A549 (cell line): Measurements from ENCODE around the gene SOX10. TPM values are rescaled to one million over a fixed set of nuclear protein-coding genes. Genes with fewer than 3 reads are reported as not detected.

Source experiments
- ATAC-seq, 2 experiments: fragments of 200-7000 bp in 1 of 2; fragments of >200 bp in 1 of 2; cut with Nextera tagmentation in 1 of 2; cut with Tn5 transposase in 1 of 2; 3 replicates each; pipeline versions ENCODE4 v1.8.0 to v1.9.1; 2018 to 2020; ENCODE audit warnings: mild to moderate bottlenecking in 1 of 2, moderate library complexity in 1 of 2
- CTCF ChIA-PET: fragments of 300-600 bp; sonication (Branson Sonifier 250); formaldehyde crosslinking; extraction: SDS; loops from one replicate; lab custom pipeline; 2021; ENCODE audit warnings: antibody characterized with exemption, inconsistent platforms; lab: Yijun Ruan, JAX
- POLR2A ChIA-PET: fragments of 350-600 bp; formaldehyde crosslinking; extraction: SDS; loops from one replicate; lab custom pipeline; 2021; ENCODE audit warnings: antibody characterized with exemption, inconsistent platforms; lab: Yijun Ruan, JAX
- DNase-seq, 2 experiments: peaks; one replicate each; pipeline versions ENCODE4 v3.0.0 to v3.0.0-alpha.2; 2011 to 2016; ENCODE audit warnings: low read depth in 1 of 2, low spot score in 1 of 2
- FAIRE-seq: peaks from 2 replicates; lab custom pipeline; 2011; peaks lifted over from hg19 to GRCh38; lab: Jason Lieb, UNC
- H3K27ac ChIP-seq, 2 experiments: fragments of >200 bp; sonication (Bioruptor Twin); formaldehyde crosslinking; 3 replicates each; pipeline ENCODE4 v1.5.1; 2016 to 2017
- H3K4me1 ChIP-seq: fragments of >200 bp; sonication (Bioruptor Twin); formaldehyde crosslinking; 3 replicates; pipeline ENCODE4 v1.6.1; 2016
- H3K4me2 ChIP-seq: fragments of >200 bp; sonication (Bioruptor Twin); formaldehyde crosslinking; 3 replicates; pipeline ENCODE4 v1.6.1; 2016
- H3K4me3 ChIP-seq: fragments of >200 bp; sonication (Bioruptor Twin); formaldehyde crosslinking; 3 replicates; pipeline ENCODE4 v1.5.1; 2016
- H3K9me3 ChIP-seq: fragments of >200 bp; sonication (Bioruptor Twin); formaldehyde crosslinking; 3 replicates; pipeline ENCODE4 v1.6.1; 2016
- CBX2 ChIP-seq: fragments of 200-600 bp; sonication (generic); IDR thresholded peaks from 2 replicates; pipeline ENCODE4 v1.6.1; 2016; ENCODE audit warnings: low read depth, mild to moderate bottlenecking, borderline replicate concordance
- EHF ChIP-seq: fragments of 250-450 bp; sonication (Bioruptor Pico); IDR thresholded peaks from 2 replicates; pipeline ENCODE4 v1.5.0; 2020; ENCODE audit warnings: mild to moderate bottlenecking
- ESRRA ChIP-seq: fragments of 150-350 bp; IDR thresholded peaks from 2 replicates; pipeline ENCODE4 v1.6.1; 2014; ENCODE audit warnings: mild to moderate bottlenecking, low read length, borderline replicate concordance
- FOSL2 ChIP-seq, 2 experiments: fragments of 450-650 bp in 1 of 2; fragments of >200 bp in 1 of 2; sonication (Bioruptor Twin) in 1 of 2; formaldehyde crosslinking; IDR thresholded peaks; 2 replicates each; pipeline versions ENCODE4 v1.5.0 to v1.6.1; 2016 to 2020; ENCODE audit warnings: mild to moderate bottlenecking in 1 of 2, moderate library complexity in 1 of 2
- FOXS1 ChIP-seq: fragments of 250-450 bp; sonication (Bioruptor Pico); IDR thresholded peaks from 2 replicates; pipeline ENCODE4 v1.5.0; 2020; ENCODE audit warnings: mild to moderate bottlenecking, moderate library complexity
- HDAC2 ChIP-seq: fragments of 200-600 bp; sonication (generic); IDR thresholded peaks from 2 replicates; pipeline ENCODE4 v1.6.1; 2016
- HOXB13 ChIP-seq: fragments of 250-450 bp; sonication (Bioruptor Pico); IDR thresholded peaks from 2 replicates; pipeline ENCODE4 v1.5.0; 2020; ENCODE audit warnings: low read depth, mild to moderate bottlenecking, moderate library complexity
- JUNB ChIP-seq: fragments of >200 bp; sonication (Bioruptor Twin); formaldehyde crosslinking; IDR thresholded peaks from 2 replicates; pipeline ENCODE4 v1.6.1; 2016
- KDM5A ChIP-seq: fragments of 200-600 bp; sonication (generic); IDR thresholded peaks from 2 replicates; pipeline ENCODE4 v1.6.1; 2016; ENCODE audit warnings: antibody characterized with exemption, mild to moderate bottlenecking
- MAFK ChIP-seq: fragments of 450-650 bp; IDR thresholded peaks from 2 replicates; pipeline ENCODE4 v1.6.1; 2014; ENCODE audit not compliant: partially characterized antibody
- MAZ ChIP-seq: fragments of 150-350 bp; IDR thresholded peaks from 2 replicates; pipeline ENCODE4 v1.6.1; 2014; ENCODE audit warnings: antibody characterized with exemption, low read depth, low read length, borderline replicate concordance
- MYC ChIP-seq: IDR thresholded peaks from 2 replicates; pipeline ENCODE4 v1.6.1; 2012; ENCODE audit warnings: mild to moderate bottlenecking, inconsistent platforms, low read length, improper control_type of control experiment, borderline replicate concordance
- NFE2L2 ChIP-seq: fragments of 150-350 bp; conservative IDR thresholded peaks from 2 replicates; pipeline ENCODE4 v1.6.1; 2014; ENCODE audit warnings: low read length
- NPAS2 ChIP-seq: fragments of 250-450 bp; sonication (Bioruptor Pico); IDR thresholded peaks from 2 replicates; pipeline ENCODE4 v1.8.0; 2022; ENCODE audit warnings: mild to moderate bottlenecking, moderate library complexity, borderline replicate concordance
- POLR2AphosphoS2 ChIP-seq: conservative IDR thresholded peaks from 2 replicates; pipeline ENCODE4 v1.6.1; 2012; ENCODE audit warnings: low read length, improper control_type of control experiment, inconsistent platforms
- RAD21 ChIP-seq, 2 experiments: fragments of >200 bp in 1 of 2; sonication (Bioruptor Twin) in 1 of 2; formaldehyde crosslinking in 1 of 2; IDR thresholded peaks in 1 of 2; conservative IDR thresholded peaks in 1 of 2; 2 replicates in 1 of 2; 3 replicates in 1 of 2; pipeline ENCODE4 v1.6.1; 2012 to 2018; ENCODE audit warnings: inconsistent platforms in 1 of 2
- RARB ChIP-seq: fragments of 250-450 bp; sonication (Bioruptor Pico); IDR thresholded peaks from 2 replicates; pipeline ENCODE4 v1.8.0; 2021; ENCODE audit warnings: mild to moderate bottlenecking, moderate library complexity
- RFX5 ChIP-seq: fragments of 450-650 bp; IDR thresholded peaks from 2 replicates; pipeline ENCODE4 v1.7.1; 2014; ENCODE audit warnings: antibody characterized with exemption, mild to moderate bottlenecking, moderate library complexity
- SMC3 ChIP-seq: fragments of >200 bp; sonication (Bioruptor Twin); formaldehyde crosslinking; IDR thresholded peaks from 3 replicates; pipeline ENCODE4 v1.6.1; 2018; ENCODE audit warnings: inconsistent platforms
- TP53 ChIP-seq: fragments of 250-450 bp; sonication (Bioruptor Pico); IDR thresholded peaks from 2 replicates; pipeline ENCODE4 v1.5.0; 2021; ENCODE audit warnings: mild to moderate bottlenecking, moderate library complexity
- ZSCAN20 ChIP-seq: fragments of 250-450 bp; sonication (Bioruptor Pico); IDR thresholded peaks from 2 replicates; pipeline ENCODE4 v1.8.0; 2022; ENCODE audit warnings: mild to moderate bottlenecking, moderate library complexity
- WGBS: methylation state at CpG from one replicate; pipeline ENCODE4 v1.1.6; 2017; ENCODE audit errors: missing lambda C conversion rate; 5-methylcytosine and 5-hydroxymethylcytosine counted together
- polyA plus RNA-seq, 4 experiments: library from polyadenylated mRNA; depleted of rRNA in 3 of 4; stranded (reverse); fragments of >200 nt; fragmentation: RNase III in 1 of 4; extraction: RNeasy Plus Mini Kit Qiagen cat#74134 plus additional on column Dnase treatment in 1 of 4; gene quantifications; 2 replicates in 3 of 4; 3 replicates in 1 of 4; pipeline ENCODE4 v1.2.3, GENCODE V29; 2011 to 2017
- TF ChIP-seq, protein P1 (sequence below): IDR thresholded peaks from 2 replicates; pipeline ENCODE4 v1.6.1; 2012
- TF ChIP-seq, protein P2 (sequence below): fragments of 250-450 bp; sonication (Bioruptor Pico); IDR thresholded peaks from 2 replicates; pipeline ENCODE4 v1.5.0; 2021; ENCODE audit warnings: mild to moderate bottlenecking, moderate library complexity, borderline replicate concordance
- TF ChIP-seq, protein P3 (sequence below): fragments of 150-350 bp; IDR thresholded peaks from 2 replicates; pipeline ENCODE4 v1.6.1; 2014; ENCODE audit warnings: low read depth, mild to moderate bottlenecking, low read length
- TF ChIP-seq, protein P4 (sequence below): IDR thresholded peaks from 2 replicates; pipeline ENCODE4 v1.6.1; 2012

Gene SOX10
- polyA plus RNA-seq, 2 of the 4 experiments (the other 2 are of a cell fraction): not detected

DNA sequence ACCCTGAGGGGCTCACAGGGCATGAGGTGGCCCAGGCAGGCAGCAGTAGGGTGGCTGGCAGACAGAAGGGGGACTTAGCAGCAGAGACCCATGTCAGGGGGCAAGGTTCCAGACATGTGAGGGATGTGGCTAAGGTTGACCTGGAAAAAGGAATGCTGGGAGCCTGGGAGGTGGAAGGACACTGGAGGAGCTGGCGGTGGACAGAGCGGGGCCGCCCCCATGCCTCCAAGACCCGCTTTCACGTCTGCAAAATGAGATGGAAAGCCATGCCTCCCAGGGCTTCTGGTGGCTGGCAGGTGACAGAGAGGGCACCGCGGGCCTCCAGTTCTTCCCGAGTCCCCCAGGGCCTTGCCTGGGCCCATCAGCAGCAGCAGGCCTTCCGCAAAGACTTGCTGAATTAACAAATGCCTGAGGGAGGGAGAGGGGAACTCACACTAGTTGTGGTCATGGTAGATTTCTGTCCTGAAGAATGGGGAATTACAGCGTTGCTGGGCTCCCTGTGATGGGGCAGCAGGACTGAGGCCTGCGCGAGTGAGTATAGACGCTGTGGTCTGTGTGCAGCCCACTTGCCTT lies 23.1 kb upstream of the SOX10 start:
- no peak for FAIRE-seq
- POLR2A ChIA-PET: no interaction called here
- no peak for DNase-seq
- H3K4me2 ChIP-seq: no peak overlapping the region
- H3K9me3 ChIP-seq: no peaks in the 10 kb centered on the region
- no peak overlapping the region for H3K27ac ChIP-seq
- TF ChIP-seq, protein P1, sequence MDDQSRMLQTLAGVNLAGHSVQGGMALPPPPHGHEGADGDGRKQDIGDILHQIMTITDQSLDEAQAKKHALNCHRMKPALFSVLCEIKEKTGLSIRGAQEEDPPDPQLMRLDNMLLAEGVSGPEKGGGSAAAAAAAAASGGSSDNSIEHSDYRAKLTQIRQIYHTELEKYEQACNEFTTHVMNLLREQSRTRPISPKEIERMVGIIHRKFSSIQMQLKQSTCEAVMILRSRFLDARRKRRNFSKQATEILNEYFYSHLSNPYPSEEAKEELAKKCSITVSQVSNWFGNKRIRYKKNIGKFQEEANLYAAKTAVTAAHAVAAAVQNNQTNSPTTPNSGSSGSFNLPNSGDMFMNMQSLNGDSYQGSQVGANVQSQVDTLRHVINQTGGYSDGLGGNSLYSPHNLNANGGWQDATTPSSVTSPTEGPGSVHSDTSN: no peak
- TF ChIP-seq POLR2AphosphoS2 (no peak), RARB (no peak), TP53 (CRISPR knock-in tag) (no peak), RFX5 (no peak), ZSCAN20 (CRISPR knock-in tag) (no peak), MAFK (no peak), EHF (CRISPR knock-in tag) (no peak), JUNB (no peak), ESRRA (no peak), FOXS1 (CRISPR knock-in tag) (no peak), MYC (no peak), NPAS2 (CRISPR knock-in tag) (no peak)
- TF ChIP-seq, protein P2, sequence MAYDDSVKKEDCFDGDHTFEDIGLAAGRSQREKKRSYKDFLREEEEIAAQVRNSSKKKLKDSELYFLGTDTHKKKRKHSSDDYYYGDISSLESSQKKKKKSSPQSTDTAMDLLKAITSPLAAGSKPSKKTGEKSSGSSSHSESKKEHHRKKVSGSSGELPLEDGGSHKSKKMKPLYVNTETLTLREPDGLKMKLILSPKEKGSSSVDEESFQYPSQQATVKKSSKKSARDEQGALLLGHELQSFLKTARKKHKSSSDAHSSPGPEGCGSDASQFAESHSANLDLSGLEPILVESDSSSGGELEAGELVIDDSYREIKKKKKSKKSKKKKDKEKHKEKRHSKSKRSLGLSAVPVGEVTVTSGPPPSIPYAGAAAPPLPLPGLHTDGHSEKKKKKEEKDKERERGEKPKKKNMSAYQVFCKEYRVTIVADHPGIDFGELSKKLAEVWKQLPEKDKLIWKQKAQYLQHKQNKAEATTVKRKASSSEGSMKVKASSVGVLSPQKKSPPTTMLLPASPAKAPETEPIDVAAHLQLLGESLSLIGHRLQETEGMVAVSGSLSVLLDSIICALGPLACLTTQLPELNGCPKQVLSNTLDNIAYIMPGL (CRISPR knock-in tag): no peak
- TF ChIP-seq, protein P3, sequence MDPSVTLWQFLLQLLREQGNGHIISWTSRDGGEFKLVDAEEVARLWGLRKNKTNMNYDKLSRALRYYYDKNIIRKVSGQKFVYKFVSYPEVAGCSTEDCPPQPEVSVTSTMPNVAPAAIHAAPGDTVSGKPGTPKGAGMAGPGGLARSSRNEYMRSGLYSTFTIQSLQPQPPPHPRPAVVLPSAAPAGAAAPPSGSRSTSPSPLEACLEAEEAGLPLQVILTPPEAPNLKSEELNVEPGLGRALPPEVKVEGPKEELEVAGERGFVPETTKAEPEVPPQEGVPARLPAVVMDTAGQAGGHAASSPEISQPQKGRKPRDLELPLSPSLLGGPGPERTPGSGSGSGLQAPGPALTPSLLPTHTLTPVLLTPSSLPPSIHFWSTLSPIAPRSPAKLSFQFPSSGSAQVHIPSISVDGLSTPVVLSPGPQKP: no peak
- TF ChIP-seq, all 56 proteins: peak for 0
- Histone ChIP-seq H3K4me1 (no peaks in the 10 kb centered on the region), H3K4me3 (no peak overlapping the region)
- ATAC-seq: no peak
- CTCF ChIA-PET: interaction anchor here (1.2 kb wide), 1 partner anchor 189 kb away, joined by 3 read pairs; no protein-coding TSS in a partner anchor
- WGBS: 81% methylated on average over 13 of the region's 13 CpGs

DNA sequence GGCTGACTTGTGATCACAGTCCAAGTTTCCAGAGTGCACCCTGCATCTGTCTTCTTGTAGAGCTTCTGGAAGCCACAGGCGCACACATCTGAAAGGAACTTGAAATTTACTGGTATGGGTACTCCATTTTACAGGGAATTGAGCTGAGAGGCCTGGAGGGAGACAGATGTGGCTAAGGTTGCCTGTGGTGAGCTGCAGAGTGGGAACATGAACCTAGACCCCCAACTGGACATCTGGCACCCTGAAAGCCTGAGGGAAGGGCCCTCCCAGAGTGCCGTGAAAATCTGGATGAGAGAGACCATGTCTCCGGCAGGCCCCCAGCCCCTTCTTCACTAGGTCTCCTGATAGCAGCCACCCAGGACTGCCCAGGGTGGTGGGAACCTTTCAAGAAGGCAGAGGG lies 22.6 kb upstream of the SOX10 start:
- POLR2A ChIA-PET: no interaction called here
- no peak for FAIRE-seq
- 93% methylated on average over 3 of the region's 3 CpGs for WGBS

DNA sequence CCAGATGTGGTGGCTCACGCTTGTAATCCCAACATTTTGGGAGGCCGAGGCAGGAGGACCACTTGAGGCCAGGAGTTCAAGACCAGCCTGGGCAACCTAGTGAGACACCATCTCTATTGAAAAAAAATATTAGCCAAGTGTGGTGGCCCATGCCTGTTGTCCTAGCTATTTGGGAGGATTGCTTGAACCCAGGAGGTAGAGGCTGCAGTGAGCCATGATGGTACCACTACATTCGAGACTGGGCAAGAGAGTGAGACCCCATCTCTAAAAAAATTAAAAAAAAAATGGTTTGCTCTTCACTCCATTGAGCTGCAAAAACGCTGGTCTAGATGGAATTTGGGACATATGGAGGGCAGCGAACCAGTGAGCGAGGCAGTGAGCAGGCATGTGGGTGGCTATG lies 21.6 kb upstream of the SOX10 start:
- no peak for FAIRE-seq
- WGBS: 65% methylated on average over 6 of the region's 6 CpGs
- POLR2A ChIA-PET: no interaction called here
- DNase-seq: no peak
- CTCF ChIA-PET: interaction anchor here (0.6 kb wide), 1 partner anchor 490 kb away, joined by 3 read pairs; no protein-coding TSS in a partner anchor
- no peaks in the 10 kb centered on the region for H3K4me1 ChIP-seq
- no peak overlapping the region for H3K27ac ChIP-seq
- no peak for ATAC-seq
- TF ChIP-seq FOSL2 (IDR thresholded peaks at IDR 0.05) (no peak), FOSL2 (CRISPR knock-in tag; IDR thresholded peaks at IDR 0.05) (no peak), SMC3 (no peak), MAZ (no peak), NPAS2 (CRISPR knock-in tag) (no peak), RAD21 (conservative IDR thresholded peaks at IDR 0.05 in 1 of 2, IDR thresholded peaks at IDR 0.05 in 1 of 2) (no peak), POLR2AphosphoS2 (no peak), KDM5A (no peak), ZSCAN20 (CRISPR knock-in tag) (no peak), HDAC2 (no peak)
- no peak overlapping the region for H3K4me3 ChIP-seq
- H3K4me2 ChIP-seq: no peak overlapping the region
- no peaks in the 10 kb centered on the region for H3K9me3 ChIP-seq

More for the DNA sequence above, 22.6 kb upstream of the SOX10 start:
- H3K4me1 ChIP-seq: no peaks in the 10 kb centered on the region
- H3K27ac ChIP-seq: no peak overlapping the region
- H3K9me3 ChIP-seq: no peaks in the 10 kb centered on the region
- ATAC-seq: no peak
- no peak overlapping the region for H3K4me3 ChIP-seq
- TF ChIP-seq CBX2 (no peak), NFE2L2 (no peak), MAFK (no peak), ZSCAN20 (CRISPR knock-in tag) (no peak), HOXB13 (CRISPR knock-in tag) (no peak)
- TF ChIP-seq, protein P4, sequence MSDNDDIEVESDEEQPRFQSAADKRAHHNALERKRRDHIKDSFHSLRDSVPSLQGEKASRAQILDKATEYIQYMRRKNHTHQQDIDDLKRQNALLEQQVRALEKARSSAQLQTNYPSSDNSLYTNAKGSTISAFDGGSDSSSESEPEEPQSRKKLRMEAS: no peak
- H3K4me2 ChIP-seq: no peak overlapping the region
- DNase-seq: no peak
- CTCF ChIA-PET: no interaction called here
